Head of caudate nucleus (tissue), 42 donors: ENCODE data around the gene ARPC1A.
"Not testable (repeated sequence)": the region's sequence is repeated elsewhere in the genome, so short reads cannot be mapped to it uniquely, and the experiment has no call there.

ENCODE experiments used
- DNase-seq, 42 donors: peaks; one replicate each; pipeline versions ENCODE4 v3.0.0 to v3.0.0-alpha.2; 2020 to 2021; ENCODE audit warnings: mixed read lengths in 7 of 42
- intact Hi-C: fragments of 100-400 bp; cut with DNase I; formaldehyde crosslinking; loops from one replicate; pipeline ENCODE4 v1.15.0; 2022

Gene ARPC1A

DNA sequence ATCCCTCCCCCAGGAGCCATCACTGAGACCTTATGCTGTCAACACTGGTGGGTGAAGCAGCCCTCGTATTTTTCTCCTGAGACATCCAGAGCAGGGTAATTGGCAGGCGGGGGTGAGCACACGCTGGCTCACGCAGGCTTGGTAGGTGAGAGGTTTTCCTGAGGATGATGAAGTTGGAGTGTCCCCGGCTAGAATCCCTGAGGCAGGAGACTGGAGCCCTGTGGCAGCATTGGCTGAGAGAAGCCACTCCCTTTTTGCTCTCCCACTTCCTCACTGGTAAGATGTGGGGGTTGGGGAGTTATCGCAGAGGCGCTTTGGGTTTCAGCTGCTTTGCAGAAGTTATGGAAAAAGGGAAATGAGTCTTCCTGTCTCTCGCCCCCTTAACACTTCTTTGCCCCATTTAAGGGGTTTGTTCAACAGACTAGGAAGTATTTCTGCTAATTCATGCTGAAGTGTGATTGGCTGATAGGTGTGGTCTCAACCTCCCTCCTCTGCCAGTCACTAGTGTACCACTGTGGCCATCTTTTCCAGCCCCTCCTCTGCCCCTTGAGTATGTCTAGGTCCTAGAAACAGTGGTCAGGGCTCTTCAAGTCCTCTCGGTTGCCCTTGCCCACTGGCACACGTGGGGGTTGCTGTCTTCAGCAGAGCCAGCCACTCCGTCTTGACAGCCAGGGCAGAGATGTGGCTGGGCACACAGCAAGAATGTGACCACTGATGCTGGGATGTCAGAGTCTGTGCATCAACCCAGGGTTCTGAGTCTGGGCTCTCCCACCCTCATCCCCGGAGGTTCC lies 54.5 kb downstream of the ARPC1A start:
- intact Hi-C loops, result no loop called here
- DNase-seq, result peak; percentile 41 to 92 (median 73)

DNA sequence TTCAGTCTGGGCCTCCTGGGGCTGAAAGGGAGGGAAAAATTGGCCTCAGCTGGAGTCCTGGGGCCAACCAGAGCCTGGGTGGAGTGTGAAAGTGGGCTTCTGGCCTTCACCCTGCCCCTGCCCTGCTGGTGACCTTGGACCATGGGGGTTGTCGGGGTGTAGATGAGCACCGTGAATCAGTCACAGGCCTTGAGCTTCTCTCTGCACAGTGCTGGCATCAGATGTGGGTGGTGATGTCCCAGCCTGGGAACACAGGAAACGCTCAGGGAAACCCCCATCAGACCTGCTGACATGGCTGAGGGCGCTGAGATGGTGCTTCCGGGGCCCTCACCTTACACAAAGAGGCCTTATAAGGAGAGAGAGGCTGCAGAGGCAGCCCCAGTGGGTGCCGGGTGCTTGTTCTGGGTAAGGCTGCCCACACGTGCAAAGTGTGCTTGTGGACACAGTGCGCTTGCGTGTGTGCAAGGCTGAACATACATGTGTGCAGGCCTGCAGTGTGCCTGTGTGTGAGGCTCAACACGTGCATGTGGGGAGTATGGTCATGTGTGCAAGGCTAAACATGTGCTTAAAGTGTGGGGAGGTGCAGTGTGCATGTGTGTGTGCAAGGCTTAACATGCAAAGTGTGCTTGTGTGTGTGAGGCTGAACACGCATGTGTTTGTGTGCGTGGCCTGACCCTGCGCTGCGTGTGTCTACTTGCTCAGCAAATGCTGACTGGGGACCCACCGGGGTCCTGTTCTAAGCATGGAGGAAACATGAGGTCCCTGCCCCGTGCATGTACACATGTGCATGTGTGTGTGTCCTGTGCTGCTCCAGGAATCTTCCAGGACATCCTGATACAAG lies 55.3 kb downstream of the ARPC1A start:
- peak in 32 of 42 donors; percentile 19 to 75 (median 59) for DNase-seq
- intact Hi-C loops, result no loop called here

DNA sequence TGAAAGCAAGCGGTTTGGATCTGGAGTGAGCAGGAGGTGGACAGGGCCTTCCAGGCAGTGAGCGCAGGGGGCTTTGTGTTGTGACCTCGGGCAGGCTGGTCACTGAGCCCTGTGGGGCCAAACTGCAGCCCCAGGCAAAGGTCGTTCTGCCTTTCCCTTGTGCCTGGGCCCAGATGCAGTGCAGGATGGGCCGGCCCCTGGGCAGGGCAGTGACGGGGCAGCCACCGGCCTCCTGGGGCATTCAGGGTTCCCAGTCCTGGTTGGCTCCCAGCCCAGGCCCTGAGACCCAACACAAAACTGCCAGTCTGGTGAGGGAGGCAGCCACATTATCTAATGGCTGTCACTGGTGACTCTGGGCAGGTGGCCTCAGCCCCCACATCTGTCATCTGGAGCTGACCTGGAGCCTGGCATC lies 56.0 kb downstream of the ARPC1A start:
- intact Hi-C loops, result no loop called here
- DNase-seq, result no peak

DNA sequence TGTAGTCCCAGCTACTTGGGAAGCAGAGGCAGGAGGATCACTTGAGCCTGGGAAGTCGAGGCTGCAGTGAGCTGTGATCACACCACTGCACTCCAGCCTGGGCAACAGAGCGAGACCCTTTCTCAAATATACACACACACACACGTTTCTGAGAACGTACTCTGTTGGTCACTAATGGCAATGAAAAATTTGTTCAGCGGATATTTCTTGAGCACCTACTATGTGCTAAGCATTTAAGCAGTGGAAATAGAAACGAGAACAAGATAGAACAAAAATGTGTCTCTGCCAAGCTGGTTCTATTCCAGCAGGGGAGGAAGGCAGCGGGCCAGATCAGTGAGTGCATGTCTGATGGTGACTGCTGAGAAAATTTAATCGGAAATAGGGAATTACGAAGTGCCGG lies 57.5 kb downstream of the ARPC1A start:
- DNase-seq, result no peak
- intact Hi-C loops, result no loop called here

DNA sequence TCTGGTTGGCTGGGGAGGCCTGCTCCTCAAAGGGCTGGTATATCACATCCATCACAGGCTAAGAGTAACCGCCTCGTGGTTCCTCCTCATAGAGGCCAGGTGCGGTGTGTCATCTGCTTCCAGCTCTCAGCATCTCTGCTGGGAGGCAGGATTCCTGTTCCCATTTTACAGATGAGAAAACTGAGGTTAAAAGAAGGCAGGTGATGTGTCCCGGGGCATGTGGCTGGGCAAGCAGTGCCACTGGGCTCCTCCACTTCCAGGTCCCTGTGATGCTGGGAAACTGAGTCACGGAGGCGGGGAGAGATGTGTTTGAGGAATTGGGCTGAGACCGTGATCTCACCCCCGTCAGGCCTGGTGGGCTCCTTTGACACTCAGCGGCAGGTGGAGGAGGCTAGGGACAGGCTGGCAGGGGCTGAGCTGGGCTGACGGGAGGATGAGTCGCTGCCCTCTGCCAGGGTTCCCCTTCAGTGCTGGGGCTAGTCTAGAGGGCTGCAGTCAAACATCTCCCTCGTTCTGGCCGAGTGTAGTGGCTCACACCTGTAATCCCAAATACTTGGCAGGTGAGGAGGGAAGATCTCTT lies 58.2 kb downstream of the ARPC1A start:
- intact Hi-C loops, result no loop called here
- no peak for DNase-seq

DNA sequence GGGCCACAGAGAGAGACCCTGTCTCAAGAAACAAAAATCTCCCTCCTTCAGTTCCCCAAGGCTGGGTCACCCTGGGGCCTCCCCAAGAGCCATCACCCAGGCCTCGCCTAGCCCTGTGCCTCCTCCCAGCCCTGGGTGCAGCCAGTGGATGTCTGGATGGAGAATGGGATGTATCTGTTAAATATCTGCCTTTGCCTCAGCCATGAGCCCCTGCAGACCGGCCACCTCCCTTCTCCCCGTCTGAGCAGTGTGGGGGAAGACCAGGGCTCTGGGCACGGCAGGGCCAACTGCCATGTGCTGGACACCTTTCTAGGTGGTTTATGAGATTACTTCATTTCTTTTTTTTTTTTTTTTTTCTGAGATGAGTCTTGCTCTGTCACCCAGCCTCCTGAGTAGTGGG lies 58.8 kb downstream of the ARPC1A start:
- DNase-seq, result no peak
- intact Hi-C loops, result no loop called here

DNA sequence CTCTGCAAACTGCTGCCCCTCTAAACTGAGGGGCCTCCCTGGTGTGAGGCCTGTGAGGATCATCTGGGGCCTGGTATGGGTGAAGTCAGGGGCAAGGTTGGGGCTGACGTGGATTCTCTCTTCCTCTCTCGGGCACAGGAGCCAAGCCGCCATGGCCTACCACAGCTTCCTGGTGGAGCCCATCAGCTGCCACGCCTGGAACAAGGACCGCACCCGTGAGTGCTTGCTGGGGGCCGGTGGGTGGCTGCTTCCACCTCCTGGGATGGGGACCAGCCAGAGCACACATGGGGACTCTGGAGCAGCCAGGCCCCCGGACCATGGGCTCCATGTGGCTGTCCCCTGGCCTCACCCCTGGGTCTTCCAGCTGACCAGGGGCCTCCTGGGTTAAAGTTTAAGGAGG lies 59.9 kb downstream of the ARPC1A start:
- intact Hi-C loops, result no loop called here
- DNase-seq, result no peak

DNA sequence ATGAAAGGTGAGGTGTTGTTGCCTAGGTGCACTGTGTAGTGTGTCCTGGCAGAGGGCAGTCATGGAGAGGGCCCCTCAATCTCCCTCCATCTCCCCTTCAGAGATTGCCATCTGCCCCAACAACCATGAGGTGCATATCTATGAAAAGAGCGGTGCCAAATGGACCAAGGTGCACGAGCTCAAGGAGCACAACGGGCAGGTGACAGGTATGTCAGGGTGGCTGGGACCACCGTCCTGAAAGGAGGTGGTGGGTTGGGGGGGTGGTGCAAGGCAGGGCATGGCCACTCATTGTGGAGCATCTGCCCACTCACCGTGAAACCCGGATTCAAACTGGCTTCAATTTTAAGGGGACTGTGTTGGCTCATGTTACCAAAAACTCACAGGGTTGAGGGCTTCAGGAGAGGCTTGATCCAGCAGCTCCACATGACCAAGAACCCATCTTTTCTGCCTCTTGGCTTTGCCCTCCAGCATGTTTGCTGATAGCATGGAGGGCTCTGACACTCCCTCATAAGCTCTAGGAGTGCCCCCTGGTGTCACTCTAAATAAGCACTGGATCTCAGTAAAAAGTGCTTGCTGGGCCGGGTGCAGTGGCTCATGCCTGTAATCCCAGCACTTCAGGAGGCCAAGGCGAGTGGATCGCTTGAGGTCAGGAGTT lies 61.0 kb downstream of the ARPC1A start:
- no peak for DNase-seq

DNA sequence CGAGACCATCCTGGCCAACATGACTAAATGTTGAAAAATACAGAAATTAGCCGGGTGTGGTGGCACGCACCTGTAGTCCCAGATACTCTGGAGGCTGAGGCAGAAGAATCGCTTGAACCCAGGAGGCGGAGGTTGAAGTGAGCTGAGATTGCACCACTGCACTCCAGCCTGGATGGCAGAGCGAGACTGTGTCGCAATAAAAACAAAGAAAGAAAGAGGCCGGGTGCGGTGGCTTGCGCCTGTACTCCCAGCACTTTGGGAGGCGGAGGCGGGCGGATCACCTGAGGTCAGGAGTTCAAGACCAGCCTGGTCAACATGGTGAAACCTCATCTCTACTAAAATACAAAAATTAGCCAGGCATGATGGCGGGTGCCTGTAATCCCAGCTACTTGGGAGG lies 61.5 kb downstream of the ARPC1A start:
- DNase-seq, intact Hi-C loops: not testable (repeated sequence)

More for the DNA sequence above, 61.0 kb downstream of the ARPC1A start:
- intact Hi-C loops, result no loop called here

DNA sequence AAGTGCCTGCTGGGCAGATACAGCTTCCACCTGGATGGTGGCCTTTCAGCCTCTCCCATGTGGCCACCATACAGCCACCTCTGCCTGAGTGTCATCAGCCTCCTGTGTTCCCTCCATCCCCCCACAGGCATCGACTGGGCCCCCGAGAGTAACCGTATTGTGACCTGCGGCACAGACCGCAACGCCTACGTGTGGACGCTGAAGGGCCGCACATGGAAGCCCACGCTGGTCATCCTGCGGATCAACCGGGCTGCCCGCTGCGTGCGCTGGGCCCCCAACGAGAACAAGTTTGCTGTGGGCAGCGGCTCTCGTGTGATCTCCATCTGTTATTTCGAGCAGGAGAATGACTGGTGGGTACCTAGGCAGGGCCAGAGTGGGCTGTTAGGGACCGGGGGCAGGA lies 62.2 kb downstream of the ARPC1A start:
- no peak for DNase-seq
- intact Hi-C loops, result no loop called here

DNA sequence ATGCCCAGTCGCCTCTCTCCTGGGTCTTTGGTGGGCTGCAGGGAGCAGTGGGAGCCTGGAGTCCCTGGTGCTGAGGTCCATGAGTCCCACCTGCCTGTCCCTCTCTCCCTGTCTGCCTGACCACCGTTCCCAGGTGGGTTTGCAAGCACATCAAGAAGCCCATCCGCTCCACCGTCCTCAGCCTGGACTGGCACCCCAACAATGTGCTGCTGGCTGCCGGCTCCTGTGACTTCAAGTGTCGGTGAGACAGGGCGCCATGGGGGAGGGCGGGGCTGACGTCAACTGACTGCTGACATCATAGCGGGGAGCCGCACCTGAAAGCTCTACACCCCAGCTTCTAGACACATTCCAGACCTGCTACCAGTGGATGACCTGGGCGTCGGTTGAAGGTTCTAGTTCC lies 64.1 kb downstream of the ARPC1A start:
- DNase-seq, result no peak
- intact Hi-C loops, result no loop called here

DNA sequence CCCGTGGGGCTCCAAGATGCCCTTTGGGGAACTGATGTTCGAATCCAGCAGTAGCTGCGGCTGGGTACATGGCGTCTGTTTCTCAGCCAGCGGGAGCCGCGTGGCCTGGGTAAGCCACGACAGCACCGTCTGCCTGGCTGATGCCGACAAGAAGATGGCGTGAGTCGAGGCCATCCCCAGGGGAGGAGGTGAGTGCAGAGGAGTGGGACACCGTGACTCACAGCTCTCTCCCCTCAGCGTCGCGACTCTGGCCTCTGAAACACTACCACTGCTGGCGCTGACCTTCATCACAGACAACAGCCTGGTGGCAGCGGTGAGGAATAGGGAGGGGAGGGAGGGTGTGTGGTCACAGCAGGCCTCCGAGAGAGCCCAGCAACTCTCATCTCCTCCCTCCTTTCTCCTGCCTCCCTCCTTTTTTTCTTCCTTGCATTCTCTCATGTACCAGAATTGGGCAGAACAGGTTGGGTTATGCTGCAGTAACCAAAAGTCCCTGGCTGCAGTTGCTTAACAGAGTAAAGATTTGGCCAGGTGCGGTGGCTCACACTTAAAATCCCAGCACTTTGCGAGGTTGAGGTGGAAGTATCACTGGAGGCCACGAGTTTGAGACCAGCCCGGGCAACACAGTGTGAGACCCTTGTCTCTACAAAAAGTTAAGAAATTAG lies 65.4 kb downstream of the ARPC1A start:
- intact Hi-C loops, result no loop called here
- DNase-seq, result no peak

DNA sequence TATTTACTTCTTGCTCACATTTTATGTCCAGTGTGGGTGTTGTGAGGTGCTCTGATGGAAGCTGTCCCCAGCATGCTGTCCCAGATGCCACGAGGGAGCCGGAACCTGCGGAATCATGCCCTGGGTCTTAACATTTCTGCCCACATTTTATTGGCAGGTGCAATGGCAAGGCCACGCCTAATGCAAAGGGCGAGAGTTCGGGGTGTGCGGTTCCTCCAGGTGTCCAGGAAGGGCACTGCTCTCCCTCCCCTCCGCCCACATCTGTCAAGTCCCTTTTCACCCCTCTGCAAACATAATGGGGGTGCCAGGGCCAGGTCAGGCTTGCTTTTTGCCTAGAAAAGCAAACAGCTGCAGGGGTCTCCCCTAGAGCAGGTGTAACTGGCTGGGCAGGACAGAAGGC lies 66.3 kb downstream of the ARPC1A start:
- no peak for DNase-seq
- intact Hi-C loops, result no loop called here

DNA sequence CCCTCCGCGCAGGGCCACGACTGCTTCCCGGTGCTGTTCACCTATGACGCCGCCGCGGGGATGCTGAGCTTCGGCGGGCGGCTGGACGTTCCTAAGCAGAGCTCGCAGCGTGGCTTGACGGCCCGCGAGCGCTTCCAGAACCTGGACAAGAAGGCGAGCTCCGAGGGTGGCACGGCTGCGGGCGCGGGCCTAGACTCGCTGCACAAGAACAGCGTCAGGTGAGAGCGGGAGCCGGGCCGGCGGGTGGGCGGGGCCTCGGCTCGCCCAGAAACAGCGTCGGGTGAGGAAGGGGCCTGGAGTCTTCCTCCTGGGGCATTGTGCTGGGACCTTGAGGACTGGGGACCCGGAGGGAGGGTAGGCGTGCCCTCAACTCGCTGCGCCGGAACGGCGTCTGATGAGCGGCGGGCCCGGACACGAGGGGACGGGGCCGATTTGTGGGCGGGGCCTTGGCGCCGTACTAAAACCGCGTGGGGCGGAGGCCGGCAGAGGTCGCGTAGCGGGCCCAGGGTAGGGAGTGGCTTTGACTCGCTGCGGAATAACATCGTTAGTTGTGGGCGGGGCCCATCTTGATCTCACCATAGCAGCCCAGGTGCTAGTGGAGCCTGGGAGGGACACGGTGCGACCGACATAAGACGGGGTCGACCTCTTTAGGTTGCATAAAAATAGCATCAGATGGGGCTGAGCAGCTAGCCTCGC lies 67.1 kb downstream of the ARPC1A start:
- DNase-seq, result peak; percentile 33 to 90 (median 76)
- intact Hi-C loops, result no loop called here

DNA sequence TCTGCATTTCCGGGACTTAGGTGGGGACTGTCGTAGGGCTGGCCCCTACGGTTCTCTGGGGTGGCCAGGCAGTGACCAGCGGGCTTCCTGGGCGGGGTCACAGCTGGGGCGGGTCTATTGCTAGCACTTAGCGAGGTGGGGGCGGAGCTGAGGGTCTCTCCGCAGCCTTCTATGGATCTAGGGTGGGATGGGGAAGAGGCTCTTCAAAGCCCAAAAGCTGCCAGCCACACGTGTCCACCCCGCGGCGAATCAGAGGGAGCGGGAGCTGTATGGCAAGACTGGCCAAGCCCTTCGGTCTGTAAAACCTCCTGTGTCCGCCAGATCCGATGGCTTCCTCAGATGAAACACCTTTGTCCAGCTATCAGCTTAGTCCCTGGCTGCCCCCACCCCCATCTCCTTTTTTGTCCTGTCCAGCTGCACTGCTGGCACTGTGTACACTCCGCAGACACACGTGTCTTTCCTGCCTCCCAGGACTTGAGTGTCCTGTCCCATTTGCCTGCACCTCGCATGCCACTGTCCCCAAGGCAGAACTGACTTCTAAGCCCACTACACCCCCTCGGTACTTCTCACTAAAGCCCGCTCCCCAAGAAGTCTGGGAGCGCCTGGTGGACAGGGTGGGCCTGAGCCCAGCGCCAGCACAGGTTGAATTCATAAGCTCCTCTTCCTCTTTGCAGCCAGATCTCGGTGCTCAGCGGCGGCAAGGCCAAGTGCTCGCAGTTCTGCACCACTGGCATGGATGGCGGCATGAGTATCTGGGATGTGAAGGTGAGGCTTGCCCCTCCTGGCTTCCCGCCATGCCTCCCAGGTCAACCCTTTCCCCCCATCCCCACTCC lies 67.9 kb downstream of the ARPC1A start:
- DNase-seq, result peak in 8 of 42 donors; percentile 14 to 54 (median 24)
- intact Hi-C loops, result no loop called here

DNA sequence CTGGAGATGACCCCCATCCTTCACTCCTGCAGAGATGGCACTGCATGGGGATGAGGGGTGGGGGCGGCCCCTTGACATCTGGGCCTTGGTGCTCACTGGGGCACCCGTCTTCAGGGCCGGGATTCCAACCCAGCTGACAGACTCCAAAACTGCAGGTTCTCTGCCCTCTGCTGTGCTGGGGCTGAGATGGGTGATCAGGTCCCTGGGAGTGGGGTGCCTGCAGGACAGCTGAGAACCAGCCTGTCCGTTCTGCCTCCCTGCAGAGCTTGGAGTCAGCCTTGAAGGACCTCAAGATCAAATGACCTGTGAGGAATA lies 68.4 kb downstream of the ARPC1A start:
- intact Hi-C loops, result no loop called here
- no peak for DNase-seq

DNA sequence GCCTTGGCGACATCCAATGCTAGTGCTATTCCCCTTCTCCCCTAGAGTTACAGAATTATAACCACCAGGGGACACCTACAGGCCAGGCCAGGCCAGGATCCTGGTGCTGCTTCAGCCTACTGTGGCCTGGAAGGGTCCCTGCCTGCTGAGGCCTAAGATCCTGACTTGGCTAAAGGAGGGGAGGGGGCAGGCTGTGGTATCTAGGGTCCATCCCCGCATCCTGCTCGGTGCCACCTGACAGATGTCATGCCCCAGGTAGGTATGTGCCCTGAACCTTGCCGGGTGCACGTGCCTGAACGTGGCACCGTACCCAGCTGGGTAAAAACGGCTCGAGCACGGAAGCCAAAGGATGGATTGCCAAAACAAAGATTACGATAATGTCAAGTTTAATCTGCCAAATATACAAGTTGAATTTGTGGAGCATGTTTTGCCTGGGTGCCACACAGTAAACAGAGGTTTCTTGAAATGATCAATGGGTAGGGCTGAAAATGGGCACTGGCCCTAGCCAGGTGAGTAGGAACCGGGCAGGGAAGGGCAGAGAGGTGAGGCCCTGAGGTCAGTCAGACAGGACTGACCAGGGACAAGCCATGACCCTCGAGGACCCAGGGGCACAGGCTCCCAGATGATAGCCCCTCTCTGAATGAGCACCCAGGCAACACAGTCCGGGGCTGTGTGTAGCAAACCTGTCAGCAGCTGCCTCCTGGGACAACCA lies 70.1 kb downstream of the ARPC1A start:
- intact Hi-C loops, result no loop called here
- no peak for DNase-seq
